Measurements from ENCODE around the gene ESPN.

Gene ESPN

GRCh38 chr1:6499296-6499695 is 74.7 kb downstream of the ESPN start:
- no peak for DNase-seq (ENCODE audit: low spot score)

- DNase-seq (ENCODE audit: low spot score) = no peak
Measured at GRCh38 chr1:6500544-6501278, 76.1 kb downstream of the ESPN start.

GRCh38 chr1:6501279-6501813 is 76.8 kb downstream of the ESPN start:
- DNase-seq (ENCODE audit: low spot score) = no peak

GRCh38 chr1:6502000-6502891 is 77.7 kb downstream of the ESPN start:
- no peak for DNase-seq (ENCODE audit: low spot score)

- DNase-seq (ENCODE audit: low spot score) = no peak
Measured at GRCh38 chr1:6503884-6504602, 79.5 kb downstream of the ESPN start.

GRCh38 chr1:6504887-6505286 is 80.3 kb downstream of the ESPN start:
- DNase-seq (ENCODE audit: low spot score) = no peak

- no peak for DNase-seq (ENCODE audit: low spot score)
Measured at GRCh38 chr1:6505367-6506209, 81.0 kb downstream of the ESPN start.

- no peak for DNase-seq (ENCODE audit: low spot score)
Measured at GRCh38 chr1:6506210-6507036, 81.8 kb downstream of the ESPN start.

- DNase-seq (ENCODE audit: low spot score) = no peak
Measured at GRCh38 chr1:6507037-6507428, 82.5 kb downstream of the ESPN start.

- DNase-seq (ENCODE audit: low spot score) = no peak
Measured at GRCh38 chr1:6507461-6507911, 82.9 kb downstream of the ESPN start.

GRCh38 chr1:6508154-6508815 is 83.7 kb downstream of the ESPN start:
- no peak for DNase-seq (ENCODE audit: low spot score)

- DNase-seq (ENCODE audit: low spot score) = no peak
Measured at GRCh38 chr1:6508816-6509189, 84.2 kb downstream of the ESPN start.

- DNase-seq (ENCODE audit: low spot score) = no peak
Measured at GRCh38 chr1:6509220-6509918, 84.8 kb downstream of the ESPN start.

- DNase-seq (ENCODE audit: low spot score) = no peak
Measured at GRCh38 chr1:6509919-6510291, 85.3 kb downstream of the ESPN start.

GRCh38 chr1:6510493-6510892 is 85.9 kb downstream of the ESPN start:
- no peak for DNase-seq (ENCODE audit: low spot score)

Measured in HuH-7.5 (cell line).